Keratinocyte (primary cell): ENCODE results near the gene MKLN1.

Experiments used
- CTCF ChIP-seq, 3 experiments: IDR thresholded peaks in 1 of 3; conservative IDR thresholded peaks in 1 of 3; optimal IDR thresholded peaks in 1 of 3; 2 replicates in 2 of 3; 3 replicates in 1 of 3; pipeline versions ENCODE3 to v1.5.1; 2011; ENCODE audit warnings: low read length in 3 of 3, mild to moderate bottlenecking in 3 of 3, moderate library complexity in 2 of 3, control low read depth in 1 of 3, inconsistent platforms in 1 of 3; ENCODE audit not compliant: insufficient read depth in 2 of 3; ENCODE audit errors: extremely low read depth in 1 of 3
- EZH2 ChIP-seq: IDR thresholded peaks from one replicate; pipeline ENCODE4 v1.6.1; 2012; ENCODE audit warnings: inconsistent platforms, mild to moderate bottlenecking, low read length, moderate library complexity

- TF ChIP-seq CTCF (optimal IDR thresholded peaks at IDR 0.05 in 1 of 3, IDR thresholded peaks at IDR 0.05 in 1 of 3, conservative IDR thresholded peaks at IDR 0.05 in 1 of 3; ENCODE audit: extremely low read depth in 1 of 3, insufficient read depth in 2 of 3, low read length in 3 of 3) (no peak), EZH2 (no peak)
These were observed 98.3 kb downstream of the MKLN1 start for GRCh38 chr7:131425992-131426391.
